GM04503 (cell line): ENCODE measurements around the gene TSPAN4.

Experiments used
- DNase-seq: peaks from one replicate; pipeline ENCODE4 v3.0.0-alpha.2; 2012; ENCODE audit warnings: low read depth

Gene TSPAN4

GRCh38 chr11:865462-866430 lies 23.1 kb downstream of the TSPAN4 start:
- no peak for DNase-seq

GRCh38 chr11:866481-866880 lies 23.8 kb downstream of the TSPAN4 start:
- no peak for DNase-seq

- no peak for DNase-seq
These were observed 25.3 kb downstream of the TSPAN4 start for GRCh38 chr11:867856-868358.

- DNase-seq = no peak
These were observed 25.7 kb downstream of the TSPAN4 start for GRCh38 chr11:868394-868793.

- DNase-seq = no peak
These were observed 26.1 kb downstream of the TSPAN4 start for GRCh38 chr11:868802-869201.

- no peak for DNase-seq
These were observed 26.9 kb downstream of the TSPAN4 start for GRCh38 chr11:869399-870126.

- DNase-seq = no peak
These were observed 27.4 kb downstream of the TSPAN4 start for GRCh38 chr11:870127-870413.

- no peak for DNase-seq
These were observed 27.8 kb downstream of the TSPAN4 start for GRCh38 chr11:870418-870817.

- DNase-seq = no peak
These were observed 28.8 kb downstream of the TSPAN4 start for GRCh38 chr11:871472-871871.

GRCh38 chr11:872799-873198 lies 30.1 kb downstream of the TSPAN4 start:
- DNase-seq = no peak

- DNase-seq = no peak
These were observed 31.1 kb downstream of the TSPAN4 start for GRCh38 chr11:873706-874105.

- DNase-seq = no peak
These were observed 32.6 kb downstream of the TSPAN4 start for GRCh38 chr11:875203-875602.

- DNase-seq = no peak
These were observed 33.2 kb downstream of the TSPAN4 start for GRCh38 chr11:875769-876301.

- no peak for DNase-seq
These were observed 33.9 kb downstream of the TSPAN4 start for GRCh38 chr11:876545-876944.

GRCh38 chr11:877565-877964 lies 34.9 kb downstream of the TSPAN4 start:
- no peak for DNase-seq

GRCh38 chr11:880447-880846 lies 37.8 kb downstream of the TSPAN4 start:
- no peak for DNase-seq

GRCh38 chr11:882596-882995 lies 39.9 kb downstream of the TSPAN4 start:
- DNase-seq = no peak

GRCh38 chr11:883527-883926 lies 40.9 kb downstream of the TSPAN4 start:
- no peak for DNase-seq

- DNase-seq = no peak
These were observed 42.0 kb downstream of the TSPAN4 start for GRCh38 chr11:884578-885070.

- no peak for DNase-seq
These were observed 43.9 kb downstream of the TSPAN4 start for GRCh38 chr11:886568-886967.

- DNase-seq = no peak
These were observed 44.9 kb downstream of the TSPAN4 start for GRCh38 chr11:887589-887988.

GRCh38 chr11:888310-889212 lies 45.9 kb downstream of the TSPAN4 start:
- DNase-seq = no peak
